ENCODE data around the gene PLCG2.

PLCG2 gene

DNA sequence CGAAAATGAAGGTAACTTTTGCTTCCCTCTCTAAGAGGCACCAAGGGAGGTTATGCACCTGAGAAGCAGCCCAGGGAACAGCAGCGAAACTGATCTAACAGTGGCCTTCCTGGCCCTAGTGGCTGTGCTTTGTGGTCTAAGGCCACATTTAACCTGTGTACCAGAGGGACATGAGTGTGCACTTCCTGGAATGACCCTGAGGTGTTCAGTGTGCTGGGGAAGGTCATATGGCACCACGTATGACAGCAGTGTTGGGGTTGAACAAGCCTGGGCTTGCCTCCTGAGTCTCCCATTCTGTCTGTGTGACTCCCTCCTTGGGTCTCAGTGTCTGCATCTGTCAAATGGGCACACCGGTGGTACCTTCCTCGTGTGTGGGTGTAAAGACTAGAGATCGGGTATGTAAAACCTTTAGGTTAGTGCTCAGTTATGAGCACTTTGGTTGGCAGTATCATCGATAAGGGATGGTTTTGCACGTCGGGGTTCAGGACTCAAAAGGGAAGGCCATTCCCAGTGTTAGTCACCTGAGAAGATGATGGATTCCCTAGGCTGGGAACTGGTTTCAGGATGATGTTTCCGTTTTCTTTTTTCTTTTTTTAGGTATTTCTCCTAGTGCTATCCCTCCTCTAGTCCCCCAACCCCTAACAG, 31.9 kb downstream of the PLCG2 start:
- no peaks in the 10 kb centered on the region for H3K79me1 ChIP-seq (ENCODE audit: low read depth, low read length)
- no peak overlapping the region for H2BK5ac ChIP-seq (ENCODE audit: low read length)
- no peak overlapping the region for H2AK5ac ChIP-seq (ENCODE audit: low read depth, low read length)
- H3K23ac ChIP-seq (ENCODE audit: low read depth, low read length, poor library complexity): no peak overlapping the region
- WGBS, 2 donors (ENCODE audit: extremely low coverage in 2 of 2, insufficient read length in 2 of 2, insufficient replicate concordance in 1 of 2): no CpG with 5 or more reads among the region's 10 CpGs
- H3K4me3 ChIP-seq (ENCODE audit: low read length in 2 of 2): no peak overlapping the region
- H3K4me2 ChIP-seq (ENCODE audit: insufficient read depth, low read length, poor library complexity, severe bottlenecking): no peak overlapping the region
- no peak overlapping the region for H4K91ac ChIP-seq (ENCODE audit: low read depth, low read length, poor library complexity)
- no peak overlapping the region for H3K18ac ChIP-seq (ENCODE audit: low read length)
- H2BK15ac ChIP-seq (ENCODE audit: low read length): no peak overlapping the region
- no peaks in the 10 kb centered on the region for H3K27me3 ChIP-seq (ENCODE audit: control insufficient read depth in 3 of 3, insufficient read depth in 3 of 3, low read depth in 1 of 3, low read length in 3 of 3)
- no peak overlapping the region for H4K8ac ChIP-seq (ENCODE audit: low read depth, low read length)
- no peak overlapping the region for H3K4ac ChIP-seq (ENCODE audit: low read length)
- H3K36me3 ChIP-seq (replicated peaks in 1 of 2; ENCODE audit: control insufficient read depth in 2 of 2, insufficient read depth in 2 of 2, low read length in 2 of 2): no peaks in the 10 kb centered on the region
- no peak overlapping the region for H2AFZ ChIP-seq (ENCODE audit: low read length)
- H3K9me3 ChIP-seq (replicated peaks in 1 of 2; ENCODE audit: control insufficient read depth in 2 of 2, insufficient read depth in 1 of 2, low read depth in 1 of 2, low read length in 2 of 2): no peaks in the 10 kb centered on the region
- no peak overlapping the region for H3K27ac ChIP-seq (replicated peaks; ENCODE audit: low read length)
- H3K4me1 ChIP-seq (ENCODE audit: control insufficient read depth in 2 of 2, insufficient read depth in 1 of 2, low read depth in 1 of 2, low read length in 2 of 2): peaks cover 0 to 4% of the 10 kb centered on the region in 2 donors
- no peak for DNase-seq (ENCODE audit: low spot score)
- no peak overlapping the region for H3K9ac ChIP-seq (ENCODE audit: low read depth, low read length, poor library complexity)
- H2BK12ac ChIP-seq (ENCODE audit: low read length): no peak overlapping the region
- no peak overlapping the region for H2BK120ac ChIP-seq (ENCODE audit: low read depth, low read length)
- no peak overlapping the region for H3K14ac ChIP-seq (ENCODE audit: low read length)

DNA sequence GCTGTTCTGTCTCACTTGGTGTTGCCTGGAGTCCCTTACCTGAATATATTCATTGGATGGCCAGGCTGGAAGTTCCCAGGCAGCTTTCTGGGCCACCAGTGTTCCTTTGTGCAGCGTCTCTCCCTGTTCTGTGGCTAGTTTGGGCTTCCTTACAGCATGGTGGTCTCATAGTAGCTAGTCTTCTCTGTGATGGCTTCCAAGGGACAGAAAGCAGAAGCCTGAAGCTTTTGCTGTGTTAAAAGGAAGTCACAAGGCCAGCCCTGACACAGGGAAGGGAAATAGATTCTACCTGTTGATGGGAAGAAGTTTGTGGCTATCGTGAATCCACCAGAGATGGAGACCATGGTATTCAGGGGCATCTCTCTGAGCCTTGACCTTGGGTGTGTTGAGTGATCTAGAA, 34.6 kb downstream of the PLCG2 start:
- Histone ChIP-seq H3K36me3 (replicated peaks in 1 of 2; ENCODE audit: control insufficient read depth in 2 of 2, insufficient read depth in 2 of 2, low read length in 2 of 2) (peaks cover 0 to 2% of the 10 kb centered on the region in 2 donors), H2BK12ac (ENCODE audit: low read length) (no peak overlapping the region), H3K23ac (ENCODE audit: low read depth, low read length, poor library complexity) (no peak overlapping the region), H3K4me2 (ENCODE audit: insufficient read depth, low read length, poor library complexity, severe bottlenecking) (no peak overlapping the region), H3K79me1 (ENCODE audit: low read depth, low read length) (no peaks in the 10 kb centered on the region), H2BK120ac (ENCODE audit: low read depth, low read length) (no peak overlapping the region), H2BK15ac (ENCODE audit: low read length) (no peak overlapping the region), H3K9me3 (replicated peaks in 1 of 2; ENCODE audit: control insufficient read depth in 2 of 2, insufficient read depth in 1 of 2, low read depth in 1 of 2, low read length in 2 of 2) (no peaks in the 10 kb centered on the region), H3K27ac (replicated peaks; ENCODE audit: low read length) (no peak overlapping the region), H2AFZ (ENCODE audit: low read length) (no peak overlapping the region), H3K18ac (ENCODE audit: low read length) (peak overlapping the region; percentile 2), H3K4me3 (ENCODE audit: low read length in 2 of 2) (no peak overlapping the region), H2AK5ac (ENCODE audit: low read depth, low read length) (no peak overlapping the region), H3K4ac (ENCODE audit: low read length) (no peak overlapping the region), H3K4me1 (ENCODE audit: control insufficient read depth in 2 of 2, insufficient read depth in 1 of 2, low read depth in 1 of 2, low read length in 2 of 2) (peaks cover 2 to 4% of the 10 kb centered on the region in 2 donors), H2BK5ac (ENCODE audit: low read length) (no peak overlapping the region), H3K27me3 (ENCODE audit: control insufficient read depth in 3 of 3, insufficient read depth in 3 of 3, low read depth in 1 of 3, low read length in 3 of 3) (no peaks in the 10 kb centered on the region), H3K14ac (ENCODE audit: low read length) (no peak overlapping the region), H3K9ac (ENCODE audit: low read depth, low read length, poor library complexity) (no peak overlapping the region), H4K91ac (ENCODE audit: low read depth, low read length, poor library complexity) (no peak overlapping the region), H4K8ac (ENCODE audit: low read depth, low read length) (no peak overlapping the region)
- no CpG with 5 or more reads among the region's 2 CpGs for WGBS, 2 donors (ENCODE audit: extremely low coverage in 2 of 2, insufficient read length in 2 of 2, insufficient replicate concordance in 1 of 2)
- DNase-seq (ENCODE audit: low spot score): no peak

DNA sequence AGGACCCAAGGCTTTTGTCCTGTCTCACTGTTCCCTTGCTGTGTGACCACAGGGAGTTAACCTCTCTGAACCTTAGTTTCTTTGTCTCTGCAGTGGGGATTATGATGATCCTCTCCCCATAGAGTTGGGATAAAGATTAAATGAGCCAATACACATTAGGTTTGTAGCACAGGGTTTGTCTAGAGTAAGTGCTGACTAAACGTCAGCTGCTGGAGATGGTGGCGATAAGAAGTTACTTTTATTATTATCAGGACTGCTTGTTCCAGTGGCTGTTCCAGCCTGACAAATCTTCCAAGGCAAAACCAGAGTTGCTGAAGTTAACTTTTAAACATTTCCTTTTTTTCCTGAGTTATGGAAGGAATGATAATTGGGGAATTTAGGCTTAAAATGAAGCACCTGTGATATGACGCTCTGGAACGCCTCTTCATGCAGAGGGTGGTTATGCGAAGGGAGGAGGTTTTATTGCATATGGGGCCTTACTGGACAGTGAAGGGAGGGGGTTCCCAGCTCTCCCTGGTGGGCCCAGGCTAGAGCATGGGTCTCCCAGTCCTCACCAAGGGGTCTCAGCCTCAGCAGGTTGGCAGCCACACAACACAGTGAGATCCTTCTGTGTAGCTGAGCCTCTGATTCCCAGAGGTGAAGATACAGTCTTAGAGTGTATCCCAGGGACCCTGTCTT, 35.8 kb downstream of the PLCG2 start:
- H3K4me3 ChIP-seq (ENCODE audit: low read length in 2 of 2): no peak overlapping the region
- no peak overlapping the region for H3K23ac ChIP-seq (ENCODE audit: low read depth, low read length, poor library complexity)
- no peak overlapping the region for H4K8ac ChIP-seq (ENCODE audit: low read depth, low read length)
- H4K91ac ChIP-seq (ENCODE audit: low read depth, low read length, poor library complexity): no peak overlapping the region
- no peak overlapping the region for H2AFZ ChIP-seq (ENCODE audit: low read length)
- DNase-seq (ENCODE audit: low spot score): no peak
- no peak overlapping the region for H2AK5ac ChIP-seq (ENCODE audit: low read depth, low read length)
- no peak overlapping the region for H3K4me2 ChIP-seq (ENCODE audit: insufficient read depth, low read length, poor library complexity, severe bottlenecking)
- H3K79me1 ChIP-seq (ENCODE audit: low read depth, low read length): no peaks in the 10 kb centered on the region
- H2BK5ac ChIP-seq (ENCODE audit: low read length): no peak overlapping the region
- H3K9ac ChIP-seq (ENCODE audit: low read depth, low read length, poor library complexity): no peak overlapping the region
- no peak overlapping the region for H3K27ac ChIP-seq (replicated peaks; ENCODE audit: low read length)
- no peak overlapping the region for H2BK15ac ChIP-seq (ENCODE audit: low read length)
- WGBS, 2 donors (ENCODE audit: extremely low coverage in 2 of 2, insufficient read length in 2 of 2, insufficient replicate concordance in 1 of 2): no CpG with 5 or more reads among the region's 5 CpGs
- H2BK120ac ChIP-seq (ENCODE audit: low read depth, low read length): no peak overlapping the region
- no peaks in the 10 kb centered on the region for H3K27me3 ChIP-seq (ENCODE audit: control insufficient read depth in 3 of 3, insufficient read depth in 3 of 3, low read depth in 1 of 3, low read length in 3 of 3)
- H3K36me3 ChIP-seq (replicated peaks in 1 of 2; ENCODE audit: control insufficient read depth in 2 of 2, insufficient read depth in 2 of 2, low read length in 2 of 2): peaks cover 0 to 2% of the 10 kb centered on the region in 2 donors
- H3K14ac ChIP-seq (ENCODE audit: low read length): no peak overlapping the region
- H3K4me1 ChIP-seq (ENCODE audit: control insufficient read depth in 2 of 2, insufficient read depth in 1 of 2, low read depth in 1 of 2, low read length in 2 of 2): peaks cover 2 to 4% of the 10 kb centered on the region in 2 donors
- no peaks in the 10 kb centered on the region for H3K9me3 ChIP-seq (replicated peaks in 1 of 2; ENCODE audit: control insufficient read depth in 2 of 2, insufficient read depth in 1 of 2, low read depth in 1 of 2, low read length in 2 of 2)
- H3K18ac ChIP-seq (ENCODE audit: low read length): no peak overlapping the region
- H3K4ac ChIP-seq (ENCODE audit: low read length): no peak overlapping the region
- no peak overlapping the region for H2BK12ac ChIP-seq (ENCODE audit: low read length)

DNA sequence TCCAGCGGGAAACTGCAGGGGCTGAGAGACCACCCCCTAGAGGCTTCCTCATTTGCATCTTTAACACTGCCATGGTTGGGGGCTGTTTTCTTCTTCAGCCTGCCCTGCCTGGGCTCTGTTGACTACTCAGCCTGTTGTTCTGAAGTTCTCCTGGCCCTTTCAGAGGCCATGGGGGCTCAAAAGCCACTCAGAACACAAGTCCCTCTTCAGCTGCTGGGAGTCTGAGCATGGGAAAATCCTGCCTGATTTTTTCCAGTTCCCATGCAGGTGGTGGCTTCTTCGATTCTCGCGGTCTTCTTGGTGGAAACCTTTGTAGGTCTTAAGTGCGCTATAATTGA, 36.3 kb downstream of the PLCG2 start:
- WGBS, 2 donors (ENCODE audit: extremely low coverage in 2 of 2, insufficient read length in 2 of 2, insufficient replicate concordance in 1 of 2): no CpG with 5 or more reads among the region's 5 CpGs
- no peak overlapping the region for H3K23ac ChIP-seq (ENCODE audit: low read depth, low read length, poor library complexity)
- H3K27ac ChIP-seq (replicated peaks; ENCODE audit: low read length): no peak overlapping the region
- H3K14ac ChIP-seq (ENCODE audit: low read length): no peak overlapping the region
- H2AFZ ChIP-seq (ENCODE audit: low read length): no peak overlapping the region
- H2BK120ac ChIP-seq (ENCODE audit: low read depth, low read length): no peak overlapping the region
- H3K27me3 ChIP-seq (ENCODE audit: control insufficient read depth in 3 of 3, insufficient read depth in 3 of 3, low read depth in 1 of 3, low read length in 3 of 3): no peaks in the 10 kb centered on the region
- H4K8ac ChIP-seq (ENCODE audit: low read depth, low read length): no peak overlapping the region
- no peak overlapping the region for H2BK12ac ChIP-seq (ENCODE audit: low read length)
- no peak overlapping the region for H3K4me2 ChIP-seq (ENCODE audit: insufficient read depth, low read length, poor library complexity, severe bottlenecking)
- no peak overlapping the region for H2BK5ac ChIP-seq (ENCODE audit: low read length)
- H4K91ac ChIP-seq (ENCODE audit: low read depth, low read length, poor library complexity): no peak overlapping the region
- H3K4me1 ChIP-seq (ENCODE audit: control insufficient read depth in 2 of 2, insufficient read depth in 1 of 2, low read depth in 1 of 2, low read length in 2 of 2): peaks cover 2 to 4% of the 10 kb centered on the region in 2 donors
- DNase-seq (ENCODE audit: low spot score): no peak
- no peak overlapping the region for H2BK15ac ChIP-seq (ENCODE audit: low read length)
- H3K79me1 ChIP-seq (ENCODE audit: low read depth, low read length): no peaks in the 10 kb centered on the region
- H3K4ac ChIP-seq (ENCODE audit: low read length): no peak overlapping the region
- H3K9ac ChIP-seq (ENCODE audit: low read depth, low read length, poor library complexity): no peak overlapping the region
- no peaks in the 10 kb centered on the region for H3K9me3 ChIP-seq (replicated peaks in 1 of 2; ENCODE audit: control insufficient read depth in 2 of 2, insufficient read depth in 1 of 2, low read depth in 1 of 2, low read length in 2 of 2)
- no peak overlapping the region for H3K4me3 ChIP-seq (ENCODE audit: low read length in 2 of 2)
- no peak overlapping the region for H3K18ac ChIP-seq (ENCODE audit: low read length)
- H3K36me3 ChIP-seq (replicated peaks in 1 of 2; ENCODE audit: control insufficient read depth in 2 of 2, insufficient read depth in 2 of 2, low read length in 2 of 2): peaks cover 0 to 2% of the 10 kb centered on the region in 2 donors
- H2AK5ac ChIP-seq (ENCODE audit: low read depth, low read length): no peak overlapping the region

Measured in neuronal stem cell (in vitro differentiated cells).